HepG2 (cell line): ENCODE measurements around the gene CTBP1. TPM values are rescaled to one million over a fixed set of nuclear protein-coding genes. Genes with fewer than 3 reads are reported as not detected.

Experiments used
- ATAC-seq: fragments of 200-7000 bp; cut with Tn5 transposase; 3 replicates; pipeline ENCODE4 v1.9.1; 2020; ENCODE audit warnings: mild to moderate bottlenecking, moderate library complexity
- BruUV-seq: library from RNA; stranded (reverse); fragments of 400-500 nt; replicated peaks from 2 replicates; lab custom pipeline; 2021; lab: Mats Ljungman, UMichigan
- CTCF ChIA-PET: fragments of 300-600 bp; formaldehyde crosslinking; extraction: SDS; loops from one replicate; lab custom pipeline; 2021; ENCODE audit warnings: low total read pairs, inconsistent platforms, low intra/inter-chr PET ratio; lab: Yijun Ruan, JAX
- POLR2A ChIA-PET: fragments of 350-600 bp; sonication (Branson Sonifier 250); formaldehyde crosslinking; loops from one replicate; lab custom pipeline; 2020; ENCODE audit warnings: antibody characterized with exemption, inconsistent platforms; lab: Yijun Ruan, JAX
- DNase-seq: peaks from one replicate; pipeline ENCODE4 v3.0.0-alpha.2; 2015; ENCODE audit warnings: low spot score
- FAIRE-seq: peaks from 3 replicates; lab custom pipeline; 2011; peaks lifted over from hg19 to GRCh38; lab: Jason Lieb, UNC
- H2AFZ ChIP-seq: one replicate; pipeline ENCODE4 v1.6.1; 2011; ENCODE audit warnings: low read length, inconsistent platforms
- H3K27ac ChIP-seq: fragments of 300-600 bp; 3 replicates; pipeline ENCODE4 v1.8.0; 2011; ENCODE audit warnings: mixed run types, mild to moderate bottlenecking, mixed read lengths, low read length, inconsistent platforms; ENCODE audit not compliant: insufficient read depth; ENCODE audit errors: extremely low read length
- H3K27me3 ChIP-seq, 2 experiments: fragments of 200-600 bp in 1 of 2; 2 replicates in 1 of 2; 3 replicates in 1 of 2; pipeline versions ENCODE4 v1.6.0 to v1.8.0; 2011; ENCODE audit warnings: low read length in 2 of 2, mild to moderate bottlenecking in 2 of 2, moderate library complexity in 2 of 2, inconsistent platforms in 1 of 2; ENCODE audit not compliant: insufficient read depth in 2 of 2, control insufficient read depth in 1 of 2
- H3K36me3 ChIP-seq, 2 experiments: fragments of 200-600 bp in 1 of 2; replicated peaks in 1 of 2; 2 replicates in 1 of 2; 3 replicates in 1 of 2; pipeline versions ENCODE4 v1.5.1 to v1.8.0; 2011; ENCODE audit warnings: low read length in 2 of 2, inconsistent platforms in 1 of 2; ENCODE audit not compliant: insufficient read depth in 2 of 2, control insufficient read depth in 1 of 2
- H3K4me1 ChIP-seq: 2 replicates; pipeline ENCODE4 v1.5.1; 2012; ENCODE audit warnings: low read length, inconsistent platforms; ENCODE audit not compliant: insufficient read depth
- H3K4me2 ChIP-seq: 2 replicates; pipeline ENCODE4 v1.6.0; 2011; ENCODE audit warnings: low read depth, low read length, inconsistent platforms
- H3K4me3 ChIP-seq, 3 experiments: fragments of 200-600 bp in 1 of 3; sonication (generic), shearing (Covaris generic) in 1 of 3; replicated peaks in 1 of 3; 2 replicates each; pipeline ENCODE4 v1.5.1; 2011 to 2016; ENCODE audit warnings: low read length in 3 of 3, inconsistent platforms in 2 of 3, low read depth in 2 of 3, mild to moderate bottlenecking in 2 of 3, control low read depth in 1 of 3, mixed read lengths in 1 of 3; ENCODE audit not compliant: insufficient read depth in 1 of 3
- H3K79me2 ChIP-seq: one replicate; pipeline ENCODE4 v1.6.1; 2011; ENCODE audit warnings: low read length, inconsistent platforms; ENCODE audit not compliant: insufficient read depth
- H3K9ac ChIP-seq: 2 replicates; pipeline ENCODE4 v1.6.0; 2011; ENCODE audit warnings: mild to moderate bottlenecking, low read depth, low read length, inconsistent platforms; ENCODE audit not compliant: insufficient read depth
- H3K9me3 ChIP-seq: 2 replicates; pipeline ENCODE4 v1.5.1; 2012; ENCODE audit warnings: mild to moderate bottlenecking, low read length
- H4K20me1 ChIP-seq: 2 replicates; pipeline ENCODE4 v1.6.0; 2011; ENCODE audit warnings: inconsistent platforms, mild to moderate bottlenecking, low read length, moderate library complexity; ENCODE audit not compliant: insufficient read depth
- CEBPB ChIP-seq: IDR thresholded peaks from 2 replicates; pipeline ENCODE4 v1.6.1; 2011; ENCODE audit warnings: low read depth, low read length, improper control_type of control experiment, borderline replicate concordance
- IRF2 ChIP-seq: IDR thresholded peaks from 2 replicates; pipeline ENCODE4 v1.6.1; 2018; ENCODE audit warnings: missing genetic modification reagents, missing compliant biosample characterization
- ISX ChIP-seq: sonication (generic); formaldehyde crosslinking; conservative IDR thresholded peaks from 2 replicates; pipeline ENCODE4 v1.5.0; 2020; ENCODE audit warnings: missing genetic modification reagents
- LCORL ChIP-seq, 2 experiments: fragments of 450-650 bp in 1 of 2; sonication (generic) in 1 of 2; formaldehyde crosslinking in 1 of 2; IDR thresholded peaks; 2 replicates each; pipeline versions ENCODE4 v1.5.0 to v1.6.1; 2017 to 2020; ENCODE audit warnings: antibody characterized with exemption in 1 of 2, missing genetic modification reagents in 1 of 2
- NAIF1 ChIP-seq: sonication (generic); formaldehyde crosslinking; IDR thresholded peaks from 2 replicates; pipeline ENCODE4 v1.5.0; 2020; ENCODE audit warnings: mild to moderate bottlenecking, missing genetic modification reagents, borderline replicate concordance
- NFE2L1 ChIP-seq: sonication (generic); formaldehyde crosslinking; IDR thresholded peaks from 2 replicates; pipeline ENCODE4 v1.4.0; 2020; ENCODE audit warnings: missing genetic modification reagents, mild to moderate bottlenecking, borderline replicate concordance
- NKX3-1 ChIP-seq: sonication (generic); formaldehyde crosslinking; IDR thresholded peaks from 2 replicates; pipeline ENCODE4 v1.5.0; 2020; ENCODE audit warnings: missing genetic modification reagents
- PHF8 ChIP-seq: sonication (generic); formaldehyde crosslinking; IDR thresholded peaks from 2 replicates; pipeline ENCODE4 v1.5.0; 2020; ENCODE audit warnings: missing genetic modification reagents
- PLSCR1 ChIP-seq: sonication (generic); formaldehyde crosslinking; IDR thresholded peaks from 2 replicates; pipeline ENCODE4 v1.5.0; 2020; ENCODE audit warnings: missing genetic modification reagents, mild to moderate bottlenecking, borderline replicate concordance
- POLR2A ChIP-seq, 2 experiments: IDR thresholded peaks; 2 replicates each; pipeline ENCODE4 v1.6.1; 2011; ENCODE audit warnings: low read depth in 2 of 2, low read length in 2 of 2, mild to moderate bottlenecking in 1 of 2, moderate library complexity in 1 of 2; ENCODE audit not compliant: insufficient read depth in 1 of 2
- REPIN1 ChIP-seq: sonication (generic); formaldehyde crosslinking; IDR thresholded peaks from 2 replicates; pipeline ENCODE4 v1.8.0; 2022; ENCODE audit warnings: missing genetic modification reagents, low read depth, mild to moderate bottlenecking, borderline replicate concordance
- RXRA ChIP-seq: sonication (generic); formaldehyde crosslinking; IDR thresholded peaks from 2 replicates; pipeline ENCODE4 v1.5.1; 2020; ENCODE audit warnings: missing genetic modification reagents
- SALL1 ChIP-seq: sonication (generic); formaldehyde crosslinking; IDR thresholded peaks from 2 replicates; pipeline ENCODE4 v1.8.0; 2022; ENCODE audit warnings: mild to moderate bottlenecking, missing genetic modification reagents
- SIN3A ChIP-seq: IDR thresholded peaks from 2 replicates; pipeline ENCODE4 v1.6.1; 2011; ENCODE audit warnings: low read depth, mild to moderate bottlenecking, control low read depth, low read length, borderline replicate concordance
- YEATS4 ChIP-seq: sonication (generic); formaldehyde crosslinking; IDR thresholded peaks from 2 replicates; pipeline ENCODE4 v1.4.0; 2020; ENCODE audit warnings: missing genetic modification reagents, borderline replicate concordance
- ZHX1 ChIP-seq: sonication (generic); formaldehyde crosslinking; IDR thresholded peaks from 2 replicates; pipeline ENCODE4 v1.8.1; 2022; ENCODE audit warnings: low read depth, mild to moderate bottlenecking, missing genetic modification reagents
- ZNF547 ChIP-seq: sonication (generic); formaldehyde crosslinking; IDR thresholded peaks from 2 replicates; pipeline ENCODE4 v1.5.1; 2020; ENCODE audit warnings: mild to moderate bottlenecking, missing genetic modification reagents
- ZNF737 ChIP-seq: sonication (generic); formaldehyde crosslinking; IDR thresholded peaks from 2 replicates; pipeline ENCODE4 v1.5.0; 2020; ENCODE audit warnings: missing genetic modification reagents, mild to moderate bottlenecking, borderline replicate concordance
- WGBS: methylation state at CpG from one replicate; pipeline ENCODE4 v1.1.6; 2017; ENCODE audit warnings: low lambda C conversion rate; 5-methylcytosine and 5-hydroxymethylcytosine counted together
- in situ Hi-C: cut with HindIII; loops from 2 replicates; pipeline ENCODE4 v1.10.0; 2017; ENCODE audit warnings: low pct_unique_long_range_greater_than_20kb; ENCODE audit not compliant: extremely low pct_ligation_motif_present
- intact Hi-C: fragments of 100-400 bp; cut with micrococcal nuclease; formaldehyde crosslinking; loops from one replicate; pipeline ENCODE4 v1.10.0; 2022; ENCODE audit not compliant: unreplicated experiment
- polyA plus RNA-seq, 8 experiments: library from polyadenylated mRNA; depleted of rRNA in 3 of 8; stranded (reverse) in 7 of 8; unstranded in 1 of 8; fragments of >200 nt; fragmentation: Illumina TruSeq in 4 of 8; extraction: Trizol in 4 of 8; gene quantifications; 2 replicates each; pipeline versions ENCODE4 v1.2.1 to v1.2.3, GENCODE V29; 2011 to 2016; ENCODE audit warnings: low read depth in 4 of 8, missing spikeins in 1 of 8, mixed read lengths in 1 of 8; ENCODE audit not compliant: insufficient read depth in 1 of 8
- total RNA-seq, 5 experiments: library from RNA; depleted of rRNA; stranded (reverse); fragments of >200 nt; fragmentation: Illumina TruSeq; extraction: Trizol; gene quantifications; 2 replicates each; pipeline ENCODE4 v1.2.3, GENCODE V29; 2016; ENCODE audit warnings: low read depth in 1 of 5

The CTBP1 gene
- total and polyA plus RNA-seq, 2 of the 13 experiments (the other 11 are each of a cell fraction or from before 2014, with no cell fraction given), result 78.5 to 112 TPM

- TF ChIP-seq LCORL (IDR thresholded peaks at IDR 0.05) (no peak), LCORL (CRISPR knock-in tag; IDR thresholded peaks at IDR 0.05) (0 out of 2 replicates have a peak, but pooled peaks have one; percentile 5)
These were observed 1.5 kb upstream of the CTBP1 start (continued) for GRCh38 chr4:1250527-1250812.

DNA sequence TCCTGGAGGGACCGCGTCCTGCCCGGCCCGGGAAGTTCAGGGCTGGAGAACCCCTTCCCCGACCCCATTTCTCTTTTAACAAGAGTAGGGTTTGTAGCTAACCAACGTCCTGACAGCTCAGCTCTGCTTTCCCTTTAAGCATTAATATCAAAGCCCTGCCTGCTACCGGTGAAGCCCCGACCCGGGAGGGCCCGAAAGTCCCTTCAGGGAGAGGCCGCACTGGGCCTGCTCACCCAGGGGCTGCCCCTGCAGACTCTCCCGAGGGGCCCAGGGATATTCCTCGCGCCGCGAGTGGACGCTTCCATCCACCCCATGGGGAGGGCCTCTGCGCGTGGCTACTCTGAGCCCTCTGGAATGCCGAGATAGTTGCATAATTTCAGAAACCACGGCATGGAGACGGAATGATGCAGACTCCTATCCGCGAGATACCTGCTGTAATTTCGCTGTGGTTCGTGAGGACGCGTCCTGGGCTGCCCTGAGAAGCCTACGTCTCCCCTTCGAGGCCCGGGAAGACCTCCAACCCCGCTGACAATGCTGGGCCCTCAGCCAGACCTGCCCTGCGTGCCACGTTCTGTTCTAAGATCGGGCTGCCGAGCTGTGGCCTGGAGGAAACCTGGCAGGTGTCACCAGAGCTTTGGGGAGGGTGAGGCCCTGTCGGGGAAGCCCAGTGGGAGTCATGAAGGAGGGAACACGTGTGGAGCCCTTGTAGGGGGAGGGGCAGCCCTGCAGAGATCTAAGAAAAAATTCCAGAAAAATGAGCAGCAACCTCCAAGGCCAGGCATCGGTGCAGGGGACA, 999 bp upstream of the CTBP1 start:
- intact Hi-C loops (loop anchor here (2.0 kb wide), 1 partner anchor 77 kb away; the partner anchor contains the start of gene SPON2), in situ Hi-C loops (loop anchor here (5.0 kb wide), 1 partner anchor 92 kb away; no protein-coding TSS in a partner anchor)
- Histone ChIP-seq H3K4me3 (peak overlapping the region; percentile 68 to 78 (median 76)), H3K9ac (peak overlapping the region; percentile 81), H3K79me2 (peaks cover 48% of the 10 kb centered on the region), H2AFZ (no peak overlapping the region), H3K4me2 (peak overlapping the region; percentile 79), H4K20me1 (peaks cover 25% of the 10 kb centered on the region), H3K27ac (peak overlapping the region; percentile 84), H3K36me3 (peaks cover 2% of the 10 kb centered on the region in 2 experiments; a peak in 2 of 5 replicates), H3K9me3 (peaks cover 16% of the 10 kb centered on the region; the same call in 1 of the 2 replicates), H3K4me1 (peaks cover 62% of the 10 kb centered on the region), H3K27me3 (no peaks in the 10 kb centered on the region)
- ATAC-seq, result peak; percentile 12
- WGBS, result 7% methylated on average over 8 of the region's 39 CpGs
- peak; percentile 40 for DNase-seq
- ChIA-PET POLR2A (interaction anchor here (0.7 to 4.1 kb wide), 7 partner anchors 11 to 96 kb away, joined by 3 to 43 read pairs (median 11); partner anchors contain the start of genes MAEA, SPON2 and UVSSA), CTCF (no interaction called here)
- TSS peak; percentile 53 for BruUV-seq
- FAIRE-seq, result no peak
- peak; percentile 34 for TF ChIP-seq SALL1
- TF ChIP-seq YEATS4 (CRISPR knock-in tag), result 0 out of 2 replicates have a peak, but pooled peaks have one; percentile 31
- TF ChIP-seq PHF8 (CRISPR knock-in tag), result peak; percentile 55; the same call in 1 of the 2 replicates
- TF ChIP-seq LCORL (IDR thresholded peaks at IDR 0.05), result no peak
- TF ChIP-seq LCORL (CRISPR knock-in tag; IDR thresholded peaks at IDR 0.05), result peak; percentile 46; the same call in 1 of the 2 replicates
- TF ChIP-seq ISX, result peak; percentile 67; the same call in 1 of the 2 replicates
- TF ChIP-seq NFE2L1, result peak; percentile 34; the same call in 1 of the 2 replicates
- 0 out of 2 replicates have a peak, but pooled peaks have one; percentile 75 for TF ChIP-seq ZNF737
- peak; percentile 83; the same call in 1 of the 2 replicates for TF ChIP-seq NAIF1 (CRISPR knock-in tag)
- TF ChIP-seq NKX3-1 (CRISPR knock-in tag), result peak; percentile 84; the same call in 1 of the 2 replicates
- TF ChIP-seq IRF2 (CRISPR knock-in tag), result no peak
- TF ChIP-seq SIN3A, result 0 out of 2 replicates have a peak, but pooled peaks have one; percentile 21
- 0 out of 2 replicates have a peak, but pooled peaks have one; percentile 49 for TF ChIP-seq REPIN1 (CRISPR knock-in tag)
- peak; percentile 47 for TF ChIP-seq RXRA (CRISPR knock-in tag)
- TF ChIP-seq POLR2A (IDR thresholded peaks at IDR 0.05; ENCODE audit: insufficient read depth in 1 of 2, low read depth in 2 of 2, low read length in 2 of 2), result peak in 1 of 2 experiments; percentile 45; a peak in 2 of 4 replicates
- TF ChIP-seq PLSCR1 (CRISPR knock-in tag), result no peak
- TF ChIP-seq CEBPB, result peak; percentile 72; the same call in 1 of the 2 replicates
- peak; percentile 50; the same call in 1 of the 2 replicates for TF ChIP-seq ZNF547
- 0 out of 2 replicates have a peak, but pooled peaks have one; percentile 42 for TF ChIP-seq ZHX1 (CRISPR knock-in tag)
